Measurements from ENCODE around the gene PHACTR3. TPM values are rescaled to one million over a fixed set of nuclear protein-coding genes. Genes with fewer than 3 reads are reported as not detected.

The PHACTR3 gene
- total and polyA plus RNA-seq, 2 of the 8 experiments (the other 6 are each of a cell fraction or from before 2014, with no cell fraction given) = 0.05 to 0.13 TPM

DNA sequence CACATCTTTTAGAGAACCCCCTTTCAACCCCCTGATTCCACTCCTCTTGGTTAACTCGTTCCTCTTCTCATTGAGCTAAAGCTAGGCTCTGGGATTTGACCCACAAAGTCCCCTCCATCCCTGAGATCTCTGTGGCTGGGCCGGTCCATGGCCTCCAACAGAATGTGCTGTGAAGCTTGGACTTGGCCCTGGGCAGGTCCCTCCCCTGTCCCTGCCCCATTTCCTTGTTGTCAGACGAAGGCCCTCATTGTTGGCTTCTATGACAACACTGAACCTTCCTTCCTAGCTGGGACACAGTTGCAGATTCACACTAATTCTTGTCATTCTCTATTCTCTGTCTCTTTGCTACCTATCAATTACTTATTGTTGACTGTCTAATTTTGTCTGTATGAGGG lies 173.0 kb downstream of the PHACTR3 start:
- no peak for DNase-seq (ENCODE audit: low read depth in 1 of 2, low spot score in 2 of 2)
- FAIRE-seq = no peak

More for the DNA sequence above, 173.0 kb downstream of the PHACTR3 start:
- no peak overlapping the region for H3K23ac ChIP-seq (ENCODE audit: insufficient read length)
- H4K91ac ChIP-seq (replicated peaks; ENCODE audit: insufficient read length, low read length) = no peak overlapping the region
- H3K4me1 ChIP-seq (replicated peaks in 1 of 4; ENCODE audit: control insufficient read depth in 3 of 4, insufficient read depth in 4 of 4, low read length in 3 of 4) = no peaks in the 10 kb centered on the region
- CTCF ChIA-PET (ENCODE audit: partially characterized antibody) = interaction anchor here (0.5 kb wide), 1 partner anchor 79 kb away, joined by 3 read pairs; no protein-coding TSS in a partner anchor
- H2AK5ac ChIP-seq (ENCODE audit: low read depth, low read length) = no peak overlapping the region
- WGBS, 2 experiments (ENCODE audit: extremely low coverage in 1 of 2, insufficient coverage in 1 of 2, insufficient read length in 1 of 2, insufficient replicate concordance in 2 of 2, low coverage in 1 of 2, low lambda C conversion rate in 2 of 2, missing lambda C conversion rate in 1 of 2) = 71% methylated on average over 3 of the region's 3 CpGs; no CpG with 5 or more reads in 1 of the 2 experiments
- H3K4me3 ChIP-seq (ENCODE audit: extremely low read depth in 1 of 4, insufficient read depth in 2 of 4, low read depth in 3 of 4, low read length in 4 of 4) = no peak overlapping the region
- H4K20me1 ChIP-seq (replicated peaks in 1 of 2; ENCODE audit: control insufficient read depth in 1 of 2, insufficient read depth in 2 of 2, low read length in 2 of 2) = peaks cover 0 to 1% of the 10 kb centered on the region in 2 experiments
- H3K27me3 ChIP-seq (replicated peaks in 1 of 4; ENCODE audit: control insufficient read depth in 3 of 4, extremely low read depth in 1 of 4, insufficient read depth in 3 of 4, low read length in 3 of 4) = no peaks in the 10 kb centered on the region
- H3K56ac ChIP-seq (replicated peaks; ENCODE audit: insufficient read length, low read depth, low read length) = no peak overlapping the region
- no peak overlapping the region for H3K9ac ChIP-seq (replicated peaks in 1 of 4; ENCODE audit: extremely low read depth in 1 of 4, low read depth in 3 of 4, low read length in 3 of 4)
- no peak overlapping the region for H4K8ac ChIP-seq (ENCODE audit: extremely low read depth, insufficient read depth, low read length)
- no peak overlapping the region for H2BK5ac ChIP-seq (ENCODE audit: low read depth, low read length)
- peaks cover 85 to 95% of the 10 kb centered on the region in 2 experiments for H3K9me3 ChIP-seq (ENCODE audit: insufficient read depth in 2 of 2, low read depth in 1 of 2, low read length in 1 of 2)
- no peak overlapping the region for H2AFZ ChIP-seq (ENCODE audit: low read length)
- no peaks in the 10 kb centered on the region for H3K23me2 ChIP-seq (ENCODE audit: low read depth, low read length)
- no peak overlapping the region for H4K5ac ChIP-seq (ENCODE audit: insufficient read length, low read depth, low read length)
- no peak overlapping the region for H2BK15ac ChIP-seq (ENCODE audit: low read length)
- POLR2A ChIA-PET (ENCODE audit: partially characterized antibody) = no interaction called here
- H3K14ac ChIP-seq (ENCODE audit: insufficient read length) = no peak overlapping the region
- no peak overlapping the region for H2BK20ac ChIP-seq (ENCODE audit: low read length)
- H3K27ac ChIP-seq (ENCODE audit: low read depth, low read length) = no peak overlapping the region
- no peak overlapping the region for H2BK12ac ChIP-seq (ENCODE audit: low read depth, low read length)
- TF ChIP-seq BACH1 (IDR thresholded peaks at IDR 0.05; ENCODE audit: low read length) (no peak), EP300 (IDR thresholded peaks at IDR 0.05; ENCODE audit: borderline replicate concordance in 1 of 2, low read depth in 2 of 2, low read length in 2 of 2) (no peak)
- H3K79me1 ChIP-seq (ENCODE audit: low read depth, low read length) = no peaks in the 10 kb centered on the region
- peaks cover 0 to 2% (median under 1%) of the 10 kb centered on the region in 4 experiments; a peak in 2 of 8 replicates for H3K36me3 ChIP-seq (ENCODE audit: control insufficient read depth in 2 of 4, insufficient read depth in 4 of 4, low read length in 3 of 4)
- H3K4me2 ChIP-seq (ENCODE audit: insufficient read depth in 1 of 2, low read depth in 2 of 2, low read length in 2 of 2) = no peak overlapping the region
- no peak overlapping the region for H3K4ac ChIP-seq (replicated peaks; ENCODE audit: insufficient read length, low read depth, low read length)
- no peak overlapping the region for H2BK120ac ChIP-seq (replicated peaks; ENCODE audit: low read depth, low read length)
- no peak overlapping the region for H3K18ac ChIP-seq (ENCODE audit: extremely low read depth, low read length)
- H3K79me2 ChIP-seq (ENCODE audit: control insufficient read depth in 1 of 2, insufficient read depth in 2 of 2, low read length in 2 of 2) = no peaks in the 10 kb centered on the region
